BJ (cell line): ENCODE results near the gene RPS15. TPM values are rescaled to one million over a fixed set of nuclear protein-coding genes. Genes with fewer than 3 reads are reported as not detected.
"Not testable (repeated sequence)": the region's sequence is repeated elsewhere in the genome, so short reads cannot be mapped to it uniquely, and the experiment has no call there.

Experiments used
- CTCF ChIA-PET: fragments of 350-600 bp; formaldehyde crosslinking; extraction: SDS; loops from one replicate; lab custom pipeline; 2021; ENCODE audit warnings: antibody characterized with exemption, inconsistent platforms; lab: Yijun Ruan, JAX
- POLR2A ChIA-PET: fragments of 300-600 bp; sonication (Branson Sonifier 250); formaldehyde crosslinking; extraction: SDS; loops from one replicate; lab custom pipeline; 2021; ENCODE audit warnings: antibody characterized with exemption; lab: Charles Lee
- DNase-seq: peaks from one replicate; pipeline ENCODE4 v3.0.0-alpha.2; 2011; ENCODE audit warnings: low read depth
- H3K27me3 ChIP-seq: 2 replicates; pipeline ENCODE4 v1.6.0; 2011; ENCODE audit warnings: low read length; ENCODE audit not compliant: control insufficient read depth, insufficient read depth
- H3K36me3 ChIP-seq: 2 replicates; pipeline ENCODE4 v1.5.1; 2011; ENCODE audit warnings: low read length; ENCODE audit not compliant: control insufficient read depth, insufficient read depth
- H3K4me3 ChIP-seq: 2 replicates; pipeline ENCODE4 v1.5.1; 2011; ENCODE audit warnings: low read depth, mild to moderate bottlenecking, control low read depth, low read length
- polyA plus RNA-seq: library from polyadenylated mRNA; depleted of rRNA; stranded (reverse); fragments of >200 nt; gene quantifications from 2 replicates; pipeline ENCODE4 v1.2.3, GENCODE V29; 2011
- TF ChIP-seq, protein P1 (sequence below): IDR thresholded peaks from 2 replicates; pipeline ENCODE4 v1.5.1; 2011; ENCODE audit warnings: low read depth, mild to moderate bottlenecking, control low read depth, inconsistent platforms, low read length, moderate library complexity; ENCODE audit not compliant: insufficient read depth

RPS15 gene
- polyA plus RNA-seq, 1 experiment, result 1,597 TPM

GRCh38 chr19:1417681-1418495, 20.3 kb upstream of the RPS15 start:
- no peak for DNase-seq
- POLR2A ChIA-PET, result no interaction called here
- H3K27me3 ChIP-seq, result no peaks in the 10 kb centered on the region
- no peak overlapping the region for H3K4me3 ChIP-seq
- H3K36me3 ChIP-seq, result peaks cover 37% of the 10 kb centered on the region
- CTCF ChIA-PET, result interaction anchor here (1.5 to 2.0 kb wide), 2 partner anchors 14 to 138 kb away, joined by 4 read pairs; no protein-coding TSS in a partner anchor
- TF ChIP-seq, protein P1, sequence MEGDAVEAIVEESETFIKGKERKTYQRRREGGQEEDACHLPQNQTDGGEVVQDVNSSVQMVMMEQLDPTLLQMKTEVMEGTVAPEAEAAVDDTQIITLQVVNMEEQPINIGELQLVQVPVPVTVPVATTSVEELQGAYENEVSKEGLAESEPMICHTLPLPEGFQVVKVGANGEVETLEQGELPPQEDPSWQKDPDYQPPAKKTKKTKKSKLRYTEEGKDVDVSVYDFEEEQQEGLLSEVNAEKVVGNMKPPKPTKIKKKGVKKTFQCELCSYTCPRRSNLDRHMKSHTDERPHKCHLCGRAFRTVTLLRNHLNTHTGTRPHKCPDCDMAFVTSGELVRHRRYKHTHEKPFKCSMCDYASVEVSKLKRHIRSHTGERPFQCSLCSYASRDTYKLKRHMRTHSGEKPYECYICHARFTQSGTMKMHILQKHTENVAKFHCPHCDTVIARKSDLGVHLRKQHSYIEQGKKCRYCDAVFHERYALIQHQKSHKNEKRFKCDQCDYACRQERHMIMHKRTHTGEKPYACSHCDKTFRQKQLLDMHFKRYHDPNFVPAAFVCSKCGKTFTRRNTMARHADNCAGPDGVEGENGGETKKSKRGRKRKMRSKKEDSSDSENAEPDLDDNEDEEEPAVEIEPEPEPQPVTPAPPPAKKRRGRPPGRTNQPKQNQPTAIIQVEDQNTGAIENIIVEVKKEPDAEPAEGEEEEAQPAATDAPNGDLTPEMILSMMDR, result no peak

DNA sequence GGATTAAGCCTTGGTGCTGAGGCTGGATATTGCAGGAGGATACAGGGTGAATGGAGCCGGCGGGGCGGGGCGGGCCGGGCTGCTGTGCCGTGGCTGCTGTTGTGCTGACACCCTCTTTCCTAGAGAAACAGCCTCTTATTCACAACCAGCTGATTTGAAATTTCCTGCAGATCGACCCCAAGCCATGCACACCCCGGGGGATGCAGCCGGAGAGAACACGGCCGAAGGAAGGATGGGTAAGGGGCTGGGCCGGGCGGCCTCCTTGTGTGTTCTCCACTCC, 19.8 kb upstream of the RPS15 start:
- ChIA-PET CTCF (interaction anchor here (1.2 to 2.0 kb wide), 3 partner anchors 14 to 139 kb away, joined by 3 to 4 read pairs (median 4); no protein-coding TSS in a partner anchor), POLR2A (no interaction called here)
- DNase-seq, result no peak
- Histone ChIP-seq H3K36me3 (peaks cover 37% of the 10 kb centered on the region), H3K27me3 (no peaks in the 10 kb centered on the region), H3K4me3 (no peak overlapping the region)
- TF ChIP-seq, protein P1, result no peak

- POLR2A ChIA-PET, result no interaction called here
- no peak for DNase-seq
- no peaks in the 10 kb centered on the region for H3K27me3 ChIP-seq
- CTCF ChIA-PET, result interaction anchor here (0.7 to 2.0 kb wide), 4 partner anchors 11 to 140 kb away, joined by 3 to 4 read pairs (median 4); no protein-coding TSS in a partner anchor
- peaks cover 44% of the 10 kb centered on the region for H3K36me3 ChIP-seq
- no peak overlapping the region for H3K4me3 ChIP-seq
- TF ChIP-seq, protein P1, result no peak
These were observed 19.1 kb upstream of the RPS15 start for GRCh38 chr19:1418951-1419738.

DNA sequence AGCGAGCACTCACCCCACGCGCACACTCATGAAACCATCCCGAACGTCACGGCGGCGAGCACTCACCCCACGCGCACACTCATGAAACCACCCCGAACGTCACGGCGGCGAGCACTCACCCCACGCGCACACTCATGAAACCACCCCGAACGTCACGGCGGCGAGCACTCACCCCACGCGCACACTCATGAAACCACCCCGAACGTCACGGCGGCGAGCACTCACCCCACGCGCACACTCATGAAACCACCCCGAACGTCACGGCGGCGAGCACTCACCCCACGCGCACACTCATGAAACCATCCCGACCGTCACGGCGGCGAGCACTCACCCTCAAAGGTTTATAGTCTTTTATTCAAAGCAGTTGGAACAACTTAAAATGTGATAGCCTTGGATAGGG, 18.1 kb upstream of the RPS15 start:
- CTCF ChIA-PET, result interaction anchor here (1.8 kb wide), 1 partner anchor 17 kb away, joined by 7 read pairs; no protein-coding TSS in a partner anchor

GRCh38 chr19:1420590-1420989, 17.6 kb upstream of the RPS15 start:
- CTCF ChIA-PET, result interaction anchor here (0.6 to 1.8 kb wide), 3 partner anchors 17 to 141 kb away, joined by 3 to 7 read pairs (median 6); no protein-coding TSS in a partner anchor
- Histone ChIP-seq H3K27me3 (no peaks in the 10 kb centered on the region), H3K4me3 (no peak overlapping the region), H3K36me3 (peaks cover 48% of the 10 kb centered on the region)
- TF ChIP-seq, protein P1, result no peak
- no peak for DNase-seq
- POLR2A ChIA-PET, result no interaction called here

More for the DNA sequence above, 18.1 kb upstream of the RPS15 start:
- H3K4me3 ChIP-seq, POLR2A ChIA-PET, H3K27me3 ChIP-seq, DNase-seq: not testable (repeated sequence)
- peaks cover 46% of the 10 kb centered on the region for H3K36me3 ChIP-seq
